ENCODE results near the gene TOGARAM1.

GRCh38 chr14:45091710-45092109, 129.7 kb downstream of the TOGARAM1 start:
- TF ChIP-seq CTCF (IDR thresholded peaks at IDR 0.05) (no peak), POLR2A (IDR thresholded peaks at IDR 0.05) (no peak)

All from Peyer's patch (tissue), 4 donors.